ENCODE data around the gene COPG2. TPM values are rescaled to one million over a fixed set of nuclear protein-coding genes. Genes with fewer than 3 reads are reported as not detected.

Gene COPG2
- total RNA-seq, 1 experiment from 2014 or later = 17.6 TPM

DNA sequence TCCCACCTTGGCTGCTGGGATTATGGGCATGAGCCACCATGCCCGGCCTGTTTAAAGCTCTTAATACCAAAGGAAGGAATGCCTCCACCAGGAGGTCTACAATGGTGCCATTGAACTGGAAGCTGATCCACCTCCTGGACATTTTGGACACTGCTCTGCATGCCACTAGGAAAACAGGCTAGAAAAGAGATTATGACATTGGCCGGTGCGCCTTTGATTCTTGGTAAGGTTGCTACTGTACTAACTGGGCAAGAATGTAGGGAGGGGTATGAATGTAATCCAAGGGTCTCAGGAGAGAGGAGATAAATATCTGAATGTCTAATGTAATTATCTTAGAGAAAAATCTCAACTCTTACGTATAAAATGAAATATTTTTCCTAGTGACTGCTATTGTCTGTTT, 39.5 kb upstream of the COPG2 start:
- Histone ChIP-seq H3K27me3 (replicated peaks; ENCODE audit: insufficient read depth, low read depth, low read length, poor library complexity) (peaks cover 6% of the 10 kb centered on the region), H3K4me3 (ENCODE audit: low read depth, low read length, poor library complexity, severe bottlenecking) (no peak overlapping the region), H3K36me3 (ENCODE audit: insufficient read depth, low read length, poor library complexity, severe bottlenecking) (no peaks in the 10 kb centered on the region), H3K4me1 (ENCODE audit: insufficient read depth, low read length, poor library complexity, severe bottlenecking) (no peaks in the 10 kb centered on the region), H3K27ac (ENCODE audit: low read depth, low read length, poor library complexity, severe bottlenecking) (no peak overlapping the region), H3K9me3 (ENCODE audit: low read depth, low read length, poor library complexity, severe bottlenecking) (peaks cover 4% of the 10 kb centered on the region)
- TF ChIP-seq EZH2 (IDR thresholded peaks at IDR 0.05; ENCODE audit: borderline replicate concordance, low read depth, low read length, poor library complexity, severe bottlenecking) (no peak), CTCF (conservative IDR thresholded peaks at IDR 0.05; ENCODE audit: low read depth, low read length) (no peak)
- no TSS peak for BruUV-seq (replicated peaks)
- ChIA-PET CTCF (no interaction called here), POLR2A (ENCODE audit: low non-redundant PET) (no interaction called here)
- no peak for DNase-seq (ENCODE audit: low spot score)
- intact Hi-C loops (cut with micrococcal nuclease; ENCODE audit: unreplicated experiment) = no loop called here

GRCh38 chr7:130703851-130704250, 35.3 kb upstream of the COPG2 start:
- no peak for TF ChIP-seq CTCF (conservative IDR thresholded peaks at IDR 0.05; ENCODE audit: low read depth, low read length)
- no peak for TF ChIP-seq EZH2 (IDR thresholded peaks at IDR 0.05; ENCODE audit: borderline replicate concordance, low read depth, low read length, poor library complexity, severe bottlenecking)
- no peak for DNase-seq (ENCODE audit: low spot score)

GRCh38 chr7:130701650-130702049, 33.1 kb upstream of the COPG2 start:
- no peaks in the 10 kb centered on the region for H3K36me3 ChIP-seq (ENCODE audit: insufficient read depth, low read length, poor library complexity, severe bottlenecking)
- BruUV-seq (replicated peaks) = no TSS peak
- intact Hi-C loops (cut with micrococcal nuclease; ENCODE audit: unreplicated experiment) = no loop called here
- no peaks in the 10 kb centered on the region for H3K4me1 ChIP-seq (ENCODE audit: insufficient read depth, low read length, poor library complexity, severe bottlenecking)
- peaks cover 6% of the 10 kb centered on the region for H3K27me3 ChIP-seq (replicated peaks; ENCODE audit: insufficient read depth, low read depth, low read length, poor library complexity)
- H3K9me3 ChIP-seq (ENCODE audit: low read depth, low read length, poor library complexity, severe bottlenecking) = peaks cover 4% of the 10 kb centered on the region
- ChIA-PET POLR2A (ENCODE audit: low non-redundant PET) (no interaction called here), CTCF (no interaction called here)
- no peak for TF ChIP-seq EZH2 (IDR thresholded peaks at IDR 0.05; ENCODE audit: borderline replicate concordance, low read depth, low read length, poor library complexity, severe bottlenecking)
- no peak for TF ChIP-seq CTCF (conservative IDR thresholded peaks at IDR 0.05; ENCODE audit: low read depth, low read length)
- DNase-seq (ENCODE audit: low spot score) = no peak
- H3K4me3 ChIP-seq (ENCODE audit: low read depth, low read length, poor library complexity, severe bottlenecking) = no peak overlapping the region
- H3K27ac ChIP-seq (ENCODE audit: low read depth, low read length, poor library complexity, severe bottlenecking) = no peak overlapping the region

More at GRCh38 chr7:130703851-130704250, 35.3 kb upstream of the COPG2 start:
- BruUV-seq (replicated peaks) = no TSS peak
- POLR2A ChIA-PET (ENCODE audit: low non-redundant PET) = no interaction called here
- H3K27me3 ChIP-seq (replicated peaks; ENCODE audit: insufficient read depth, low read depth, low read length, poor library complexity) = peaks cover 6% of the 10 kb centered on the region
- no peaks in the 10 kb centered on the region for H3K4me1 ChIP-seq (ENCODE audit: insufficient read depth, low read length, poor library complexity, severe bottlenecking)
- CTCF ChIA-PET = no interaction called here
- H3K9me3 ChIP-seq (ENCODE audit: low read depth, low read length, poor library complexity, severe bottlenecking) = peaks cover 4% of the 10 kb centered on the region
- no peak overlapping the region for H3K4me3 ChIP-seq (ENCODE audit: low read depth, low read length, poor library complexity, severe bottlenecking)
- no peaks in the 10 kb centered on the region for H3K36me3 ChIP-seq (ENCODE audit: insufficient read depth, low read length, poor library complexity, severe bottlenecking)
- intact Hi-C loops (cut with micrococcal nuclease; ENCODE audit: unreplicated experiment) = no loop called here
- H3K27ac ChIP-seq (ENCODE audit: low read depth, low read length, poor library complexity, severe bottlenecking) = no peak overlapping the region
